CD4-positive, alpha-beta T cell treated with Interleukin-21 for 1 hour (primary cell): Measurements from ENCODE around the gene PNLIPRP2.

Experiments used
- DNase-seq: peaks from one replicate; pipeline ENCODE4 v3.0.0-alpha.2; 2020

Gene PNLIPRP2

GRCh38 chr10:116686632-116687031, 65.9 kb downstream of the PNLIPRP2 start:
- no peak for DNase-seq

GRCh38 chr10:116687633-116688032, 66.9 kb downstream of the PNLIPRP2 start:
- no peak for DNase-seq

GRCh38 chr10:116688241-116688711, 67.5 kb downstream of the PNLIPRP2 start:
- no peak for DNase-seq

- DNase-seq, result no peak
Observed at GRCh38 chr10:116688741-116689495, 68.2 kb downstream of the PNLIPRP2 start.

GRCh38 chr10:116689744-116690143, 69.0 kb downstream of the PNLIPRP2 start:
- DNase-seq, result no peak

GRCh38 chr10:116690356-116691322, 69.9 kb downstream of the PNLIPRP2 start:
- DNase-seq, result no peak

- DNase-seq, result no peak
Observed at GRCh38 chr10:116691635-116692034, 70.9 kb downstream of the PNLIPRP2 start.

- no peak for DNase-seq
Observed at GRCh38 chr10:116692225-116692624, 71.5 kb downstream of the PNLIPRP2 start.

GRCh38 chr10:116694243-116694926, 73.6 kb downstream of the PNLIPRP2 start:
- DNase-seq, result no peak
